ENCODE results near the gene PHF2.
A peak's percentile ranks its signal among the peaks of the same experiment; 100 is the strongest.

PHF2 gene

GRCh38 chr9:93634311-93635185, 58.2 kb downstream of the PHF2 start:
- peak; percentile 8 for DNase-seq

DNA sequence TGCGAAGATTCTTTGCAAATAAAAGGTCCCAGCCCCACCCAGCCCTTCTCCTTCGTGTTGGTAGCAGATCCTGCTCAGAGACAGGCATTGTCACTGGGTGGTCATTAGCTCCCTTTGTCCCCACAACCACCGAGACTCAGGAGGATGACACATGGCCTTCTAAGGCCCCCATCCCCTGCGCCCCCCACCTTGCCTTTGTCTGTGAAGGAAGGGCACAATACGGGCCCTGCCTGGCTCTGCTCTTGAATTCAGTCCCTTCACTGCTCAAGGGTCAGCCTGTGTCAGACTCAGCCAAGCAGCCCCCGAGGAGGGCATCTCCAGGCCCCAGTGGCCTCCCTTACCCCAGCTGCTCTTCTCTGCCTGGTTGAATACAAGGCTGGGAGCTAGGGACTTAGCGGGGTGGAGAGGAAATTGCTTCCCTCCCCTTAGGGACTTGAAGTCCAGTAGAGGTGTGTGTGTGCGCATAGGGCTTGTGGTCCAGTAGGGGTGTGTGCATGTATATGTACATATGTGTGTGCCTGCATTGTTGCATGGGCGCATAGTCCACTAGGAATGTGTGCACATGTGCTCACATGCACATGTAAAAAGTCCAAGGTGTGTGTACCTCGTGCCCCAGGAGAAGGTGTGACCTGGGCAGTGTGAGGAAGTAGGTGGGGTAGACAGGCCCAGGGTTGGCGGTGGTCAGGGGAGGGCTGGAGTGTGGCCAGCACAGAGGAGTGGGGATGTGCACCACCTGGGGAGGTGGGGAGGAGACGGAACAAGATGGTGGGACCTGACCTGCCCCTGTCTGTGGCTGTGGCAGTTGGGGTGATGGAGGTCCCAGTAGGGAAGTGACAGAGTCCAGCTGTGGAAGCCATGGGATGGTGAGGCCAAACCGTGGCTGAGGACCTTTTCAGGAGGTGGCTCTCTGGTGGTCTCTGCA, 59.1 kb downstream of the PHF2 start:
- DNase-seq: peak; percentile 19

DNA sequence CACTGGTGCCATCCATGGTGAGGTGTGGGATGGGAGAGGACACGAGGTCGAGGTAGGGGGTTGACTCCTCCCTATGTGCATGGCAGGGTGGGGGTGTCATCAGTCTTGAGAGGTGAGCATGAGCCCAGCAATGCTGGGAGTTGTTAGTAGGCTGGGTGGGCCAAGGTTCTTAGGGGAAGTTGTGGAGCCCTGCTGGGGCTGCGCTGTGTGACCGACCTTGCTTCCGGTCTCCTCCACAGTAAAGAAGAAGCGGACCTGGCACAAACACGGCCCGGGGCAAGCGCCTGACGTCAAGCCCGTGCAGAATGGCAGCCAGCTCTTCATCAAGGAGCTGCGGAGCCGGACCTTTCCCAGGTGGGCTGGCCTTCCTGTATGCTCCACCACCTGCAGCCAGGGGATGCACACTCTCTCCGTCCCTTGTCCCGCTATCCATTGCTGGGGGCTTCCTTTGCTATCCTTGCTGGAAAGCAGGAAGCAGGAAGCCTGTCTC, 59.8 kb downstream of the PHF2 start:
- DNase-seq: peak; percentile 5

- peak; percentile 10 for DNase-seq
Measured at GRCh38 chr9:93636667-93637066, 60.3 kb downstream of the PHF2 start.

GRCh38 chr9:93637886-93638285, 61.5 kb downstream of the PHF2 start:
- DNase-seq: no peak

DNA sequence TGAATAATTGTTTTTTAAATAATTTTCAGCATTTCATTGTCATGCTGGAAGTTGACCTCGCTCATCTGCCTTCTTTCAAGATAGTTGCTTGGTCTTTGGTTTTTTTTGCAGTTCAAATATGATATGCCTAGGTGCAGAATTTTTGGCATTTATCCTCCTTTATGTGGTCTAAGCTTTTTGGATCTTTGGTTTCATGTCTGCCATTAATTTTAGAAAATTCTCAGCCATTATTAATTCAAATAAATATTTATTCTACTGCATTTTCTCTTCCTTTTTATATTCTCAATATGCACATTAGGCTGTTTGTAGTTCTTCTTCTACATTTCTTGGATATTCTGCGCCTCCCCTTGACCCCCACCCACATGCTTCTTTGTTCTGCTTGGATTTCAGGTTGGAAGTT, 63.6 kb downstream of the PHF2 start:
- no peak for DNase-seq

DNA sequence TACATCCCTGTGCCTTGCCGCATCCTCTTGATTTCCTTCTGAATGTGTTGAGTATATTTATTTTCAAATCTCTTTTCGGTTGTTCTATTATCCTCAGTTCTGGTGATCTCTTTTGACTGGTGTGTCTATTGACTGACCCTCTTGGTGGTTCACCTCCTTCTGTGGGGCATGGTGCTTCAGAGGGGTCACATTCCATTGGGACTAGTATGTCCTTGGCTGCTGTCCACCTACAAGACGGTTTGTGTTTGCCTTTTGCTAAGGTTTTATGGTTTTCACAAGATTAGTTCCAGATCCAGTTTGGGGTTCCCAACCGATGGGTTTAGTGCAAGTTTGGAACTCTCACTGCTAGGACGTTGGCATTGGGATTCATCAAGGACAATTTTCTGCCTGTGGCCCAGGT, 66.6 kb downstream of the PHF2 start:
- DNase-seq: peak; percentile 4

DNA sequence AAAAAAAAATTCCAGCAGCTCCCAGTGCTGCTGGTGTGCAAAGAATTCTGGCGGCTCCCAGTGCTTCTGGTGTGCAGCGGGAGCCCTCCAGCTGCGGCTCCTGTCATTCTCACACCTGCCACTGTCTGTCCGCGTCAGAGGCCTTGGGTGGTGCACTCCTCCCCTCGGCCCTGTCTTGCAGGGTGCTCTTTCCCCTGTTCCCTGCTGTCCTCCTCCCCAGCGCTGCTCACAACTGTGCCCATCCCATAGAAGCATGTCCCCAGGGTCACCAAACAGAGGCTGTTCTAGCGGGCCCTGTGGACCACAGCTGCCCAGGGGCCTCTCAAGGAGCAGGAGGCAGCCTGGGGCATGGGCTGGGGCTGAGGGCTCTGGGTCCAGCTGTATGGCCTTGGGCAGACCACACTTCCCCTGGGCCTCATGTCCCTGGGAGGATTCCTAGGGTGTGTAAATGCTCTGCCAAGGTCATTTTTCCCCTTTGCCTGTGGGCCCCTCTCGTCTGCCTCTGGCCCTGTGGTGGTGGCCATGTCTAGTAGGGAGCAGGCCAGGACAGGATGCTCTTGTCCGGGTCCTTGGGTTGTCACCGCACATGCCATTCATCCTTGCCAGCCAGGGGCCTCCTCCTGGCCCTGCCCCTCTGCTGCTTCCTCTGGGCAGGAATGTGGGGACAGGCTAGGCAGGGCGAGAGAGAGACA, 68.2 kb downstream of the PHF2 start:
- peak; percentile 64 for DNase-seq

- no peak for DNase-seq
Measured at GRCh38 chr9:93645149-93645889, 68.9 kb downstream of the PHF2 start.

GRCh38 chr9:93645921-93646639, 69.7 kb downstream of the PHF2 start:
- DNase-seq: peak; percentile 8

DNA sequence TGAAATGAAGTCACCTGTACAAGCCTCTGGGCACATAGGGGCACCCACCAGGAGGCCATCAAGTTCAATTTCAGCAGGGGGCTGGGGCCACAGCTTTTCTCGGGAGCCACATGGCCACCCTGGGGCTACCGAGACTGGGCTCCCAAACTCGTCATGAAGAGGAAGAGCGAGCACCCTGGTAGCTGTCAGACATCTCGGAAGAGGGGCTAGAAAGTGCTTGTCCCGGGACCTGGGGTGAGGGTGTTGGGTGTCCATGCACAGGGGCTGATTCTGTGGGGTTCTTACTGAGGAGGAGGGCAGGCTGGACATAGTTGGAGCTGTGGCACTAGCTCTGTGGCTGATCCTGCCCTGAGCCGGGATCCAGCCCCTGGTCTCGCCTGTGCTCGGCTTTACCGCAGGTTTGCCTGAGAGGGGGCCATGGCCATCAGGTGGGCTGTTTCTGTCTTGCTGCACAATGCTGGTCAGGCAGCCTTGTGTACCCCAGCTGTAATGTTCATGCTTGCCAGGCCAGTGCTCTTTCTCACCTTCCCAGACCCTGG, 70.3 kb downstream of the PHF2 start:
- DNase-seq: peak; percentile 8

DNA sequence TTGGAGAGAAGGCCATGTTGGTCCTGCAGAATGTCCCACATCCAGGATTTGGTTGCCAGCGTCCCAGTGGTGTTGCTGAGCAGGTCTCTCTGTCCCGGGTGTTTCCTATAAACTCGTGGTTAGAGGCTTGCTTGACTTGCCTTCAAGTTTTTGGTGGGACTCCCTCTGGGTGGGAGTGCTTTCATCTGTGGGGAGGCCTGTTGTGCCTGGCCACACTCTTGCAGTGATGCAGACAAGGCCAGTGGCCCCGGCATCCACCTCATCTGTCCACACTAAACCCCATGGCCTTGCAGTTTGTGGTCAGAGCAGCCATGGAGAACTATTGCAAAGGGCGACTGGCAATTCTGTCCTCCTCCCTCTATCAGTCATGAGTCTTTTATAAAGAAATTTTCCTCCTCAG, 71.8 kb downstream of the PHF2 start:
- DNase-seq: no peak

DNA sequence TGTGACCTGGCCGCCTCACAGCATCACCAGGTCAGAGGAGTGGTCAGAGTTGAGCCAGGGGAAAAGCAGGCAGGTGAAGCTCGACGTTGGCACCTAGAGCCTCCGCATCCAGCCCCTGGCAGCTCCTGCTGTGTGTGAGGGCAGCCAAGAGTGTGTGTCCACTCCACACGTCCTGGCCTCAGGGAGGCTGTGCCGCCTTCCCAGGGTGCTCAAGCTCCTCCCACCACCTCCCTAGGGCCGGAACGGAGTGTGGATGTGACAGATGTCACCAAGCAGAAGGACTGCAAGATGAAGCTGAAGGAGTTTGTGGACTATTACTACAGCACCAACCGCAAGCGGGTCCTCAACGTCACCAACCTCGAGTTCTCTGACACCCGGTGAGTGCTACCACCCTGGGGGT, 72.5 kb downstream of the PHF2 start:
- DNase-seq: peak; percentile 12

- DNase-seq: peak; percentile 8
Measured at GRCh38 chr9:93649610-93650261, 73.4 kb downstream of the PHF2 start.

DNA sequence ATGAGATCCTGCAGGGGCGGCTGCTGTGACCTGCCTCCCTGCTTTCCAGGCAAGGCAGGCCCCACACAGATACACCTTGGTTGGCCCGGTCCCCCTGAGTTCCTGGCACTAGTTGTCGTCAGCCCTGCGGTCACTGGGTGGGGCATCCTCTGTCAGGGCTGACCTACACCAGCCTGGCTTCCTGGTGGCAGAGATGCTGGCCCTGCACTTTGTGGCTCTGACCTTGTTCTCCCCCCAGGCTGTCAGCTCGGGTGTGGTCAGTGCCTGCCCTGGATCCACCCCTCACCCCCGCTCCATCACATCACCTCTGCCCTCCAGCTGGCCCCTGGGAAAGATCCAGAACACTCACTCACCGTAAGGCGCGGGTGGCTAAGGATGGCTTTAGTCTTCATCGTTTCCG, 74.1 kb downstream of the PHF2 start:
- peak; percentile 5 for DNase-seq

DNA sequence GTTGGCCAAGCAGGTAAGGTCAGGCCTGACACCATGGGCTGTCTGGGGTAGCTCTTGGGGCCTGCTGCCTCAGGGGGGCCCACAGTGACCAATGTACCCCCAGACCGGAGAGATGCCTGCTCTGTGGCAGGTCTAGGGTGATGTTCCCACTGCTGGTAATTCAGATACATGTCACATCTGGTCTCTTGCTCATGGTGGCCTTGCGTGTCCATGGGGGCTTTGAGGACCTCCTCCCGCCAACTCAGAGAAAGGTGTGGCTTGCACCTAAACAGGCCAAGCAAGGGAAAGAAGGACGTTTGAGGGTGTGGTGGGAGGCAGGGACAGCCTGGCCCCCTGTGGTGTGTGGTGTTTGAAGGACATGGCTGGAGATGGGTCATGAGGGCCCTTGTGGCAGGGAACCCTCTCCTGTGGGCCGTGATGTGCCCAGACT, 75.2 kb downstream of the PHF2 start:
- DNase-seq: peak; percentile 12

DNA sequence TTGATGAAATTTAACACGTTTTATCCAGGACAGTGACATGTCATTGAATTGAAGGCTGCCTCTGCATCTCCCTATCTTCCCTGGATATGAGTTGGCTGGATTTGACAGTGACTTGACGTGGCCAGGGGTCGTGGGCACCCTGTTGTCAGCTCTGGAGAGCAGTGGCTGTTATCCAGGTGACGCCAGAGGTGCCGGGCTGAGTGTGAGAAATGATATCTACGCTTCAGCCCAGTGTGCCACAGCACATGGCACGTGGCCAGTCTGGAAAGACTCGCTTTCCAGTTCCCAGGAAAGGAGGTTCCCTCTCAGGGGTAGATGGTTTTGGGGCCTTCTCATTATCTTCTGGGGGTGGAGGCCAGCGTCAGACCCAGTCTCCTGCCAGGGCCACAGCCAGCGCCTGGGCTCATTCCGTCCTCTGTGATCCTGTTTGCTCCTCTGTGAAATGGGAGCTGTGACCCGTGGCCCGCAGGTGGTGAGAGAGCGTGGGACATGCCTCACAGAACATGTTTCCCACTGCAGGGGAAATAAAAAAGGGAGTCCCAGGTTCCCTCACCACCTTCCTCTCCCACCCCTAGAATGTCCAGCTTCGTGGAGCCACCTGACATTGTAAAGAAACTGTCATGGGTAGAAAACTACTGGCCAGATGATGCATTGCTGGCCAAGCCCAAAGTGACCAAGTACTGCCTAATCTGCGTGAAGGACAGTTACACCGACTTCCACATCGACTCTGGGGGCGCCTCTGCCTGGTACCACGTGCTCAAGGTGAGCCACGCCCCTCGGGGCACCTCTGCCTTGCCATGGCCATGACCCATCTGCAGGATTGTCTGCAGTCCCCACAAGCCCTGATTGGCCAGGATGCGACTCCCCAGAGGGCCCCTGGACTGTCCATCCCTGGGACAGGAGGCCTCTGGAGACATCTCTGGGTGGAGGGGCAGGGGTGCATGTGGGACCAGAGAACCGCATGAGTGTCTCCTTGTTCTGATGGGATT, 76.5 kb downstream of the PHF2 start:
- peak; percentile 13 for DNase-seq

GRCh38 chr9:93653760-93654159, 77.4 kb downstream of the PHF2 start:
- DNase-seq: peak; percentile 6

- no peak for DNase-seq
Measured at GRCh38 chr9:93654351-93654961, 78.1 kb downstream of the PHF2 start.
